HEK293 (cell line): ENCODE data around the gene ZNF579.

Source experiments
- CTCF ChIA-PET: fragments of 350-600 bp; formaldehyde crosslinking; extraction: SDS; loops from one replicate; lab custom pipeline; 2021; ENCODE audit warnings: antibody characterized with exemption; lab: Yijun Ruan, JAX
- POLR2A ChIA-PET: fragments of 300-600 bp; formaldehyde crosslinking; extraction: SDS; loops from one replicate; lab custom pipeline; 2020; ENCODE audit warnings: antibody characterized with exemption, inconsistent platforms; lab: Yijun Ruan, JAX
- H3K27ac ChIP-seq: fragments of 200-500 bp; sonication (Bioruptor generic); 2 replicates; pipeline ENCODE4 v1.5.1; 2014; ENCODE audit warnings: low read depth, low read length, control low read depth, inconsistent platforms; ENCODE audit errors: extremely low read depth
- H3K36me3 ChIP-seq, 2 experiments: fragments of 200-500 bp in 1 of 2; sonication (Bioruptor generic) in 1 of 2; 1 replicate in 1 of 2; 2 replicates in 1 of 2; pipeline ENCODE4 v1.5.1; 2014 to 2017; ENCODE audit warnings: inconsistent platforms in 2 of 2, low read length in 2 of 2; ENCODE audit not compliant: control insufficient read depth in 2 of 2, insufficient read depth in 1 of 2
- H3K4me1 ChIP-seq: fragments of 200-500 bp; sonication (Bioruptor generic); 2 replicates; pipeline ENCODE4 v1.5.1; 2014; ENCODE audit warnings: mild to moderate bottlenecking, low read length, inconsistent platforms; ENCODE audit not compliant: control insufficient read depth, insufficient read depth
- H3K4me3 ChIP-seq: 2 replicates; pipeline ENCODE4 v1.5.1; 2011; ENCODE audit warnings: low read depth, mild to moderate bottlenecking, control low read depth, low read length, moderate library complexity
- H3K9me3 ChIP-seq: fragments of 200-500 bp; sonication (Bioruptor generic); 2 replicates; pipeline ENCODE4 v1.5.1; 2014; ENCODE audit warnings: low read depth, low read length, inconsistent platforms; ENCODE audit not compliant: control insufficient read depth, insufficient read depth
- BCL11A ChIP-seq: fragments of 450-650 bp; formaldehyde crosslinking; IDR thresholded peaks from 2 replicates; pipeline ENCODE4 v1.5.1; 2016; ENCODE audit warnings: low read depth, missing biosample characterization, missing genetic modification characterization
- GLI2 ChIP-seq: fragments of 450-650 bp; formaldehyde crosslinking; IDR thresholded peaks from 2 replicates; pipeline ENCODE4; 2017; ENCODE audit warnings: missing biosample characterization, missing genetic modification characterization, low read depth, borderline replicate concordance
- HOXC10 ChIP-seq: sonication (generic); formaldehyde crosslinking; IDR thresholded peaks from 2 replicates; pipeline ENCODE4 v1.8.1; 2023; ENCODE audit warnings: mild to moderate bottlenecking, missing genetic modification reagents
- REPIN1 ChIP-seq: fragments of 450-650 bp; formaldehyde crosslinking; IDR thresholded peaks from 2 replicates; pipeline ENCODE4 v1.5.1; 2017; ENCODE audit warnings: missing biosample characterization, missing genetic modification characterization, low read depth
- SCRT1 ChIP-seq: fragments of 450-650 bp; formaldehyde crosslinking; IDR thresholded peaks from 2 replicates; pipeline ENCODE4 v1.5.1; 2016; ENCODE audit warnings: missing biosample characterization, missing genetic modification characterization, borderline replicate concordance
- SCRT2 ChIP-seq: fragments of 450-650 bp; formaldehyde crosslinking; IDR thresholded peaks from 2 replicates; pipeline ENCODE4 v1.5.1; 2016; ENCODE audit warnings: missing biosample characterization, missing genetic modification characterization
- ZBTB20 ChIP-seq: fragments of 450-650 bp; formaldehyde crosslinking; IDR thresholded peaks from 2 replicates; pipeline ENCODE4 v1.5.1; 2016; ENCODE audit warnings: missing biosample characterization, missing genetic modification characterization
- ZFP3 ChIP-seq: fragments of 450-650 bp; formaldehyde crosslinking; IDR thresholded peaks from 2 replicates; pipeline ENCODE4 v1.5.1; 2016; ENCODE audit warnings: low read depth, missing biosample characterization, missing genetic modification characterization
- ZIC2 ChIP-seq: fragments of 450-650 bp; formaldehyde crosslinking; IDR thresholded peaks from 2 replicates; pipeline ENCODE4 v1.5.1; 2016; ENCODE audit warnings: missing biosample characterization, missing genetic modification characterization
- ZNF335 ChIP-seq: fragments of 450-650 bp; formaldehyde crosslinking; conservative IDR thresholded peaks from 2 replicates; pipeline ENCODE4 v1.5.1; 2016; ENCODE audit warnings: missing biosample characterization, missing genetic modification characterization
- ZNF394 ChIP-seq: fragments of 450-650 bp; formaldehyde crosslinking; IDR thresholded peaks from 2 replicates; pipeline ENCODE4 v1.5.1; 2016; ENCODE audit warnings: missing biosample characterization, missing genetic modification characterization, mild to moderate bottlenecking, moderate library complexity, borderline replicate concordance
- ZNF48 ChIP-seq: fragments of 450-650 bp; formaldehyde crosslinking; IDR thresholded peaks from 2 replicates; pipeline ENCODE4 v1.5.1; 2016; ENCODE audit warnings: missing biosample characterization, missing genetic modification characterization
- ZNF514 ChIP-seq: fragments of 450-650 bp; formaldehyde crosslinking; IDR thresholded peaks from 2 replicates; pipeline ENCODE4 v1.5.1; 2016; ENCODE audit warnings: missing biosample characterization, missing genetic modification characterization
- ZNF623 ChIP-seq: fragments of 450-650 bp; formaldehyde crosslinking; IDR thresholded peaks from 2 replicates; pipeline ENCODE4 v1.5.1; 2016; ENCODE audit warnings: missing biosample characterization, missing genetic modification characterization
- ZNF654 ChIP-seq: fragments of 450-650 bp; formaldehyde crosslinking; IDR thresholded peaks from 2 replicates; pipeline ENCODE4 v1.5.1; 2016; ENCODE audit warnings: low read depth, missing biosample characterization, missing genetic modification characterization
- ZNF664 ChIP-seq: fragments of 450-650 bp; formaldehyde crosslinking; IDR thresholded peaks from 2 replicates; pipeline ENCODE4 v1.5.1; 2016; ENCODE audit warnings: missing biosample characterization, missing genetic modification characterization
- ZNF837 ChIP-seq: fragments of 450-650 bp; formaldehyde crosslinking; IDR thresholded peaks from 2 replicates; pipeline ENCODE4 v1.5.1; 2016; ENCODE audit warnings: missing biosample characterization, missing genetic modification characterization
- TF ChIP-seq, protein P1 (sequence below): fragments of 450-650 bp; formaldehyde crosslinking; IDR thresholded peaks from 2 replicates; pipeline ENCODE4 v1.5.1; 2016; ENCODE audit warnings: missing biosample characterization, missing genetic modification characterization
- TF ChIP-seq, protein P2 (sequence below): fragments of 450-650 bp; formaldehyde crosslinking; IDR thresholded peaks from 2 replicates; pipeline ENCODE4 v1.5.1; 2016; ENCODE audit warnings: missing biosample characterization, missing genetic modification characterization
- TF ChIP-seq, protein P3 (sequence below): fragments of 450-650 bp; formaldehyde crosslinking; IDR thresholded peaks from 2 replicates; pipeline ENCODE4 v1.5.1; 2016; ENCODE audit warnings: missing biosample characterization, missing genetic modification characterization
- TF ChIP-seq, protein P4 (sequence below): fragments of 450-650 bp; formaldehyde crosslinking; IDR thresholded peaks from 2 replicates; pipeline ENCODE4 v1.5.1; 2016; ENCODE audit warnings: missing biosample characterization, missing genetic modification characterization
- TF ChIP-seq, protein P5 (sequence below): sonication (generic); formaldehyde crosslinking; IDR thresholded peaks from 2 replicates; pipeline ENCODE4 v1.8.1; 2022; ENCODE audit warnings: mild to moderate bottlenecking, moderate library complexity, missing genetic modification reagents

Gene ZNF579

DNA sequence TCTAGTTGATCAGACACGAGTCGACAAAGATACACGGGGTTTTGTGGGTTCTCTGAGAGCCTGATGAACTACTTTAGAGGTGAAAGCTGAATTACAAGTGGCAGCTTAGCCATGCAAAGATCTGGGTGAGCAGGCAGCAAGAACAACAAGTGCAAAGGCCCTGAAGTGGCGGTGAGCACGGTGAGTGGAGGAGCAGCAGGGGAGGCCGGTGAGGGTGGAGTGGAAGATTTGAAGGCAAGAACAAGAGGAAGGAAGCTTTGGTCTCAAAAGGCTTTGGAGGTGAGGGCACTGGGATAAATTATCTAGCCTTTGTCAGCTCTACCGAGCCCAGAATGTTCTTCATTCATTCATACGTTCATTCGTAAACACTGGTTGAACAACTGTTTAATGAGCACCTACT, 26.2 kb upstream of the ZNF579 start:
- Histone ChIP-seq H3K36me3 (peaks cover 17 to 29% of the 10 kb centered on the region in 2 experiments; a peak in 2 of 3 replicates), H3K27ac (peak overlapping the region; percentile 88; the same call in 1 of the 2 replicates), H3K4me1 (peaks cover 5% of the 10 kb centered on the region; the same call in 1 of the 2 replicates), H3K9me3 (no peaks in the 10 kb centered on the region), H3K4me3 (no peak overlapping the region)
- POLR2A ChIA-PET, result interaction anchor here (1.0 to 4.5 kb wide), 10 partner anchors 15 to 446 kb away, joined by 3 to 75 read pairs (median 4); partner anchors contain the start of genes ISOC2, ZNF628 and ZNF784
- CTCF ChIA-PET, result interaction anchor here (0.6 to 3.1 kb wide), 38 partner anchors 9 to 1738 kb away, joined by 3 to 50 read pairs (median 4); partner anchors contain the start of genes SBK2, ZNF579 and ZNF784
- TF ChIP-seq ZNF664 (tag by site-specific recombination) (peak; percentile 86), ZNF623 (peak; percentile 48; the same call in 1 of the 2 replicates), GLI2 (tag by site-specific recombination) (no peak), ZNF514 (no peak), BCL11A (tag by site-specific recombination) (no peak), HOXC10 (CRISPR knock-in tag) (no peak), ZIC2 (tag by site-specific recombination) (no peak), ZNF837 (tag by site-specific recombination) (no peak)
- TF ChIP-seq, protein P1, sequence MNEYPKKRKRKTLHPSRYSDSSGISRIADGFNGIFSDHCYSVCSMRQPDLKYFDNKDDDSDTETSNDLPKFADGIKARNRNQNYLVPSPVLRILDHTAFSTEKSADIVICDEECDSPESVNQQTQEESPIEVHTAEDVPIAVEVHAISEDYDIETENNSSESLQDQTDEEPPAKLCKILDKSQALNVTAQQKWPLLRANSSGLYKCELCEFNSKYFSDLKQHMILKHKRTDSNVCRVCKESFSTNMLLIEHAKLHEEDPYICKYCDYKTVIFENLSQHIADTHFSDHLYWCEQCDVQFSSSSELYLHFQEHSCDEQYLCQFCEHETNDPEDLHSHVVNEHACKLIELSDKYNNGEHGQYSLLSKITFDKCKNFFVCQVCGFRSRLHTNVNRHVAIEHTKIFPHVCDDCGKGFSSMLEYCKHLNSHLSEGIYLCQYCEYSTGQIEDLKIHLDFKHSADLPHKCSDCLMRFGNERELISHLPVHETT, result no peak
- TF ChIP-seq, protein P2, sequence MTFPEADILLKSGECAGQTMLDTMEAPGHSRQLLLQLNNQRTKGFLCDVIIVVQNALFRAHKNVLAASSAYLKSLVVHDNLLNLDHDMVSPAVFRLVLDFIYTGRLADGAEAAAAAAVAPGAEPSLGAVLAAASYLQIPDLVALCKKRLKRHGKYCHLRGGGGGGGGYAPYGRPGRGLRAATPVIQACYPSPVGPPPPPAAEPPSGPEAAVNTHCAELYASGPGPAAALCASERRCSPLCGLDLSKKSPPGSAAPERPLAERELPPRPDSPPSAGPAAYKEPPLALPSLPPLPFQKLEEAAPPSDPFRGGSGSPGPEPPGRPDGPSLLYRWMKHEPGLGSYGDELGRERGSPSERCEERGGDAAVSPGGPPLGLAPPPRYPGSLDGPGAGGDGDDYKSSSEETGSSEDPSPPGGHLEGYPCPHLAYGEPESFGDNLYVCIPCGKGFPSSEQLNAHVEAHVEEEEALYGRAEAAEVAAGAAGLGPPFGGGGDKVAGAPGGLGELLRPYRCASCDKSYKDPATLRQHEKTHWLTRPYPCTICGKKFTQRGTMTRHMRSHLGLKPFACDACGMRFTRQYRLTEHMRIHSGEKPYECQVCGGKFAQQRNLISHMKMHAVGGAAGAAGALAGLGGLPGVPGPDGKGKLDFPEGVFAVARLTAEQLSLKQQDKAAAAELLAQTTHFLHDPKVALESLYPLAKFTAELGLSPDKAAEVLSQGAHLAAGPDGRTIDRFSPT (tag by site-specific recombination), result no peak
- TF ChIP-seq, protein P3, sequence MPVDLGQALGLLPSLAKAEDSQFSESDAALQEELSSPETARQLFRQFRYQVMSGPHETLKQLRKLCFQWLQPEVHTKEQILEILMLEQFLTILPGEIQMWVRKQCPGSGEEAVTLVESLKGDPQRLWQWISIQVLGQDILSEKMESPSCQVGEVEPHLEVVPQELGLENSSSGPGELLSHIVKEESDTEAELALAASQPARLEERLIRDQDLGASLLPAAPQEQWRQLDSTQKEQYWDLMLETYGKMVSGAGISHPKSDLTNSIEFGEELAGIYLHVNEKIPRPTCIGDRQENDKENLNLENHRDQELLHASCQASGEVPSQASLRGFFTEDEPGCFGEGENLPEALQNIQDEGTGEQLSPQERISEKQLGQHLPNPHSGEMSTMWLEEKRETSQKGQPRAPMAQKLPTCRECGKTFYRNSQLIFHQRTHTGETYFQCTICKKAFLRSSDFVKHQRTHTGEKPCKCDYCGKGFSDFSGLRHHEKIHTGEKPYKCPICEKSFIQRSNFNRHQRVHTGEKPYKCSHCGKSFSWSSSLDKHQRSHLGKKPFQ (tag by site-specific recombination), result no peak

DNA sequence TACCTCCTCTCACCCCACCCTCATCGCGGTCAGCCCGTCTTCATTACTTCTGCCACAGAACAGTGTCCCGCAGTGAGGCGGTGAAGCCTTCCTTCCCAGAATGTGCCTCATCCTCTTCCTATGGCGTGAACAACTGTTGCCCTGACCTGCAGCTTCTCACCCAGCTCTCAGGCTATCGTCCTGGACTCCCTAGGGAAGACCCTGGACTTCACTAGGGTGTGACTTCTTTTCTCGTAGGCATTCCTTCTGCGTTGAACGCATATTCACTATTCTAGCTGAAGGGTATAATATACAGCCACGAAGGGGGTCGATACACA, 25.8 kb upstream of the ZNF579 start:
- peaks cover 5% of the 10 kb centered on the region; the same call in 1 of the 2 replicates for H3K4me1 ChIP-seq
- ChIA-PET CTCF (interaction anchor here (0.5 to 3.1 kb wide), 39 partner anchors 9 to 1738 kb away, joined by 3 to 50 read pairs (median 4); partner anchors contain the start of genes ISOC2, SBK2, ZNF579 and ZNF784), POLR2A (interaction anchor here (0.6 to 4.5 kb wide), 17 partner anchors 15 to 489 kb away, joined by 3 to 75 read pairs (median 4); partner anchors contain the start of genes ISOC2, PPP1R12C, UBE2S and ZNF579)
- no peaks in the 10 kb centered on the region for H3K9me3 ChIP-seq
- peak overlapping the region; percentile 88; the same call in 1 of the 2 replicates for H3K27ac ChIP-seq
- H3K4me3 ChIP-seq, result peak overlapping the region; percentile 97
- peaks cover 17 to 27% of the 10 kb centered on the region in 2 experiments; a peak in 2 of 3 replicates for H3K36me3 ChIP-seq
- peak; percentile 93 for TF ChIP-seq SCRT2
- TF ChIP-seq ZBTB20 (tag by site-specific recombination), result 0 out of 2 replicates have a peak, but pooled peaks have one; percentile 5
- TF ChIP-seq, protein P4, sequence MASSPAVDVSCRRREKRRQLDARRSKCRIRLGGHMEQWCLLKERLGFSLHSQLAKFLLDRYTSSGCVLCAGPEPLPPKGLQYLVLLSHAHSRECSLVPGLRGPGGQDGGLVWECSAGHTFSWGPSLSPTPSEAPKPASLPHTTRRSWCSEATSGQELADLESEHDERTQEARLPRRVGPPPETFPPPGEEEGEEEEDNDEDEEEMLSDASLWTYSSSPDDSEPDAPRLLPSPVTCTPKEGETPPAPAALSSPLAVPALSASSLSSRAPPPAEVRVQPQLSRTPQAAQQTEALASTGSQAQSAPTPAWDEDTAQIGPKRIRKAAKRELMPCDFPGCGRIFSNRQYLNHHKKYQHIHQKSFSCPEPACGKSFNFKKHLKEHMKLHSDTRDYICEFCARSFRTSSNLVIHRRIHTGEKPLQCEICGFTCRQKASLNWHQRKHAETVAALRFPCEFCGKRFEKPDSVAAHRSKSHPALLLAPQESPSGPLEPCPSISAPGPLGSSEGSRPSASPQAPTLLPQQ (tag by site-specific recombination), result 0 out of 2 replicates have a peak, but pooled peaks have one; percentile 11
- TF ChIP-seq SCRT1 (tag by site-specific recombination), result peak; percentile 79
- no peak for TF ChIP-seq ZNF654
- peak; percentile 97 for TF ChIP-seq ZNF335 (tag by site-specific recombination)
- 0 out of 2 replicates have a peak, but pooled peaks have one; percentile 1 for TF ChIP-seq ZNF394
- TF ChIP-seq REPIN1 (tag by site-specific recombination), result no peak
- no peak for TF ChIP-seq ZFP3 (tag by site-specific recombination)
- peak; percentile 39; the same call in 1 of the 2 replicates for TF ChIP-seq ZIC2 (tag by site-specific recombination)
- TF ChIP-seq, protein P2 (tag by site-specific recombination), result 0 out of 2 replicates have a peak, but pooled peaks have one; percentile 1
- TF ChIP-seq, protein P5, sequence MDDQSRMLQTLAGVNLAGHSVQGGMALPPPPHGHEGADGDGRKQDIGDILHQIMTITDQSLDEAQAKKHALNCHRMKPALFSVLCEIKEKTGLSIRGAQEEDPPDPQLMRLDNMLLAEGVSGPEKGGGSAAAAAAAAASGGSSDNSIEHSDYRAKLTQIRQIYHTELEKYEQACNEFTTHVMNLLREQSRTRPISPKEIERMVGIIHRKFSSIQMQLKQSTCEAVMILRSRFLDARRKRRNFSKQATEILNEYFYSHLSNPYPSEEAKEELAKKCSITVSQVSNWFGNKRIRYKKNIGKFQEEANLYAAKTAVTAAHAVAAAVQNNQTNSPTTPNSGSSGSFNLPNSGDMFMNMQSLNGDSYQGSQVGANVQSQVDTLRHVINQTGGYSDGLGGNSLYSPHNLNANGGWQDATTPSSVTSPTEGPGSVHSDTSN, result 0 out of 2 replicates have a peak, but pooled peaks have one; percentile 66
- no peak for TF ChIP-seq ZNF48 (tag by site-specific recombination)
